ENCODE measurements around the gene SIPA1L3.
A peak's percentile ranks its signal among the peaks of the same experiment; 100 is the strongest.

Gene SIPA1L3

GRCh38 chr19:37966662-37967231, 59.7 kb downstream of the SIPA1L3 start:
- no peak for DNase-seq (ENCODE audit: low spot score)
- in situ Hi-C loops (cut with MboI; ENCODE audit: low pct_unique_long_range_greater_than_20kb, low sequenced_read_pairs, unreplicated experiment), result no loop called here
- no peak for TF ChIP-seq CTCF (IDR thresholded peaks at IDR 0.05; ENCODE audit: extremely low read depth, insufficient read depth, missing control alignments)

- in situ Hi-C loops (cut with MboI; ENCODE audit: low pct_unique_long_range_greater_than_20kb, low sequenced_read_pairs, unreplicated experiment), result no loop called here
Measured at GRCh38 chr19:37969695-37970094, 62.7 kb downstream of the SIPA1L3 start.

GRCh38 chr19:37970699-37971098, 63.7 kb downstream of the SIPA1L3 start:
- no peak for TF ChIP-seq CTCF (IDR thresholded peaks at IDR 0.05; ENCODE audit: extremely low read depth, insufficient read depth, missing control alignments)
- in situ Hi-C loops (cut with MboI; ENCODE audit: low pct_unique_long_range_greater_than_20kb, low sequenced_read_pairs, unreplicated experiment), result no loop called here
- DNase-seq (ENCODE audit: low spot score), result no peak

More at GRCh38 chr19:37969695-37970094, 62.7 kb downstream of the SIPA1L3 start:
- TF ChIP-seq CTCF (IDR thresholded peaks at IDR 0.05; ENCODE audit: extremely low read depth, insufficient read depth, missing control alignments), result no peak
- no peak for DNase-seq (ENCODE audit: low spot score)

GRCh38 chr19:37972803-37973202, 65.8 kb downstream of the SIPA1L3 start:
- DNase-seq (ENCODE audit: low spot score), result no peak
- TF ChIP-seq CTCF (IDR thresholded peaks at IDR 0.05; ENCODE audit: extremely low read depth, insufficient read depth, missing control alignments), result no peak
- in situ Hi-C loops (cut with MboI; ENCODE audit: low pct_unique_long_range_greater_than_20kb, low sequenced_read_pairs, unreplicated experiment), result no loop called here

- in situ Hi-C loops (cut with MboI; ENCODE audit: low pct_unique_long_range_greater_than_20kb, low sequenced_read_pairs, unreplicated experiment), result no loop called here
Measured at GRCh38 chr19:37973666-37974065, 66.7 kb downstream of the SIPA1L3 start.

GRCh38 chr19:37975071-37975470, 68.1 kb downstream of the SIPA1L3 start:
- TF ChIP-seq CTCF (IDR thresholded peaks at IDR 0.05; ENCODE audit: extremely low read depth, insufficient read depth, missing control alignments), result peak; percentile 48
- DNase-seq (ENCODE audit: low spot score), result no peak
- in situ Hi-C loops (cut with MboI; ENCODE audit: low pct_unique_long_range_greater_than_20kb, low sequenced_read_pairs, unreplicated experiment), result no loop called here

More at GRCh38 chr19:37973666-37974065, 66.7 kb downstream of the SIPA1L3 start:
- TF ChIP-seq CTCF (IDR thresholded peaks at IDR 0.05; ENCODE audit: extremely low read depth, insufficient read depth, missing control alignments), result no peak
- DNase-seq (ENCODE audit: low spot score), result no peak

All from GM13977 (cell line).